Fibroblast of skin of right quadriceps (primary cell): ENCODE results near the gene GET4.

Source experiments
- DNase-seq: peaks from one replicate; pipeline ENCODE4 v3.0.0-alpha.2; 2013

Gene GET4

DNA sequence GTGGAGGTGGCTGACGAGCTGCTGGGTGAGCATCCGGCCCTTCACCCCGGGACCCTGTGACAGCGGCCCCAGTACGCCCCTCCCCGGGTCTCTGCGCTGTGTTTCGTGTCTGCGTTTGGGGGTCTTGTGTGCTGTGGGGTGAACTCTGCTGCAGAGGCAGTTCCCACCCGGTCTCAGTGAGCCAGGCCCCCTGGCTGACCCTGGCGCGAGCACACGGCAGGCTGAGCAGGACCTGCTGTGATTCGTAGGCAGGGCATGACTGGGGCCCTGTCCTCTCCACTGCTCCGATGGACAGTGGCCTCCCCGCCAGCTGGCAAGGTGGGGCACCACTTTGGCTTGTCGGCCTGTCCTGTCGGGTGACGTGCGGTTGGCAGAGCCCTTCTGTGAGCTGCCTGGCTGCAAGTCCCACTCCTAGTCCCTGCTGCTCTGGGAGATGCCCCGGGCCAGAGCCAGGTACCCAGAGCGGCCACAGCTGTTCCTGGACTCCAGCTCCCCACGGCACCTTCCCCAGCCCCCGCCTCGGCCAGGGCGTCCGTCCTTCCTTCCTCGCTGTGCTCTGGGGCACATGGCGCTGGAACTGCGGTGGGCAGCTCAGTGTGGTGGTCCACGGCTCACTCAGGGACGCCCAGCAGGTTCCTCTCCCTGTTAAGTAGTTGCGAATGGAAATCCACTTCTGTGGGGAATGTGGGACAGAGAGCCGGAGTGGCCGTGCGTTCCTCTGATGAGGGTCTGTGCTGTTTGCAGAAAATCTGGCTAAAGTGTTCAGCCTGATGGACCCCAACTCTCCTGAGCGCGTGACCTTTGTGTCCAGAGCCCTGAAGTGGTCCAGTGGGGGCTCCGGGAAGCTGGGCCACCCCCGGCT lies 10.5 kb downstream of the GET4 start:
- DNase-seq, result no peak

DNA sequence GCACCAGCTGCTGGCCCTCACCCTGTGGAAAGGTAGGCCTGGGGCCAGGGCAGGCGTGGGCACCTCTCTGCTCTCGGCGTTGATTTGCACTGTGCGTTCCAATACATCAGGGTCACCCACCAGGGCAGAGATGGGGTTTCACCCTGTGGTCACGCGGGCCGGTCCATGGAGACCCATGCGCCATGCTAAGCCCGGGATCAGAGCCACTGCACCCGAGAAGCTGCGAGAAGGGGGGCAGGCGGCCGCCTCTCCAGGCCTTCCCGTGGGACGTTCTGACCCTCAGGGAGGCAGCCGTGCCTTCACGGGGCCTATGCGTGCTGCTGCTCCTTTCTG lies 11.1 kb downstream of the GET4 start:
- no peak for DNase-seq

- no peak for DNase-seq
Measured at GRCh38 chr7:888081-889024, 12.0 kb downstream of the GET4 start.

- DNase-seq, result no peak
Measured at GRCh38 chr7:889025-889390, 12.7 kb downstream of the GET4 start.

DNA sequence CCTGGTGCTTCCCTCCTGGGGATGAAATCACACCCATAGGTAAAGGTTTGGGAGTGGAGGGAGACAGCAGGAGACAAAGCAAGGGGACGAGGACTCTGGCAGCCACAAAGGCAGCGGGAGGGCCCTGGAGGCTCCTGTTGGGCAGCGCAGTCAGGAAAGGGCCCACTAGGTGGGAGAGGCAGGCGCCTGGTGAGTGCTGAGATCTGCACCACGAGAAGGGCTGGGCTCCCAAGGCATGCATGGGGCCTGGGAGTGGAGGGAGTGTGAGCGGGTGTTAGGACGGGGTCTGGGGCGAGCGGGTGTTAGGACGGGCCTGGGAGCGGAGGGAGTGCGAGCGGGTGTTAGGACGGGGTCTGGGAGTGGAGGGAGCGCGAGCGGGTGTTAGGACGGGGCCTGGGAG lies 13.0 kb downstream of the GET4 start:
- DNase-seq, result no peak

GRCh38 chr7:890868-891267 lies 14.5 kb downstream of the GET4 start:
- no peak for DNase-seq

DNA sequence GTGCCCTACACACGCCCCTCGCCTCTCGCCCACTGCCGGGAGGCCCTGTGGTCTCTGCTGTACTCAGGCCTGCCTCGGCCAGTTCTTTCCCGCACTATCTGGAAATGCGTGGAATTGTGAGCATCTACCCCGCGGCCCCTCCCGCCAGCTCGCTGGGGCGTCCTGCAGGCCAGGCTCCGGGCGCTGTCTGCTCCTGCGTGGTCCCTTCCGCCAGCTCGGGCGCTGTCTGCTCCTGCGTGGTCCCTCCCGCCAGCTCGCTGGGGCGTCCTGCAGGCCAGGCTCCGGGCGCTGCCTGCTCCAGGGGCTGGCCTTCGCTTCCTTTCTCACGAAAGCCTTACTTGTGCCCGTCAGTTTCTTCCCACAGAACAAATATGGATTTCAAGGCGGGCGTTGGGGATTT lies 14.9 kb downstream of the GET4 start:
- DNase-seq, result no peak

DNA sequence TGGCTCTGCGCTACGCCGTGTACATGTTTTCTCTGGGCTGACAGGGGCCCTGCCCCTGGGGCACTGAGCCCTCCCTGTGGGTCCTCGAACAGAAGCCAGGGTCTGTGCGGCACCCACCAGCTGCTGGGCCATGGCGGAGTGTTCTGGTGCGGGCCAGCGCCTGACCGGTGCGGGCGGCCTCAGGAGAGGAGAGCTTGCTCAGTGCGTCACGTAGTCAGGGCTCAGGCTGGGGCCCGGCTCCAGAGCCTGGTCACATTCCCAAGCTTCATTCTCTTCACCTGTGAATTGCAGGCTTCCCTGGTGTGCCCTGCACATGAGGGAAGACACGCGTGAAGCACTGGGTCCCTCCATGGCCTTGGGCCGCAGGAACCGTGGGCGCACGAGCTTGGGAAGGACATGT lies 15.5 kb downstream of the GET4 start:
- no peak for DNase-seq

GRCh38 chr7:892648-893593 lies 16.6 kb downstream of the GET4 start:
- no peak for DNase-seq

GRCh38 chr7:893686-894085 lies 17.3 kb downstream of the GET4 start:
- DNase-seq, result no peak

GRCh38 chr7:894164-894867 lies 18.0 kb downstream of the GET4 start:
- no peak for DNase-seq

DNA sequence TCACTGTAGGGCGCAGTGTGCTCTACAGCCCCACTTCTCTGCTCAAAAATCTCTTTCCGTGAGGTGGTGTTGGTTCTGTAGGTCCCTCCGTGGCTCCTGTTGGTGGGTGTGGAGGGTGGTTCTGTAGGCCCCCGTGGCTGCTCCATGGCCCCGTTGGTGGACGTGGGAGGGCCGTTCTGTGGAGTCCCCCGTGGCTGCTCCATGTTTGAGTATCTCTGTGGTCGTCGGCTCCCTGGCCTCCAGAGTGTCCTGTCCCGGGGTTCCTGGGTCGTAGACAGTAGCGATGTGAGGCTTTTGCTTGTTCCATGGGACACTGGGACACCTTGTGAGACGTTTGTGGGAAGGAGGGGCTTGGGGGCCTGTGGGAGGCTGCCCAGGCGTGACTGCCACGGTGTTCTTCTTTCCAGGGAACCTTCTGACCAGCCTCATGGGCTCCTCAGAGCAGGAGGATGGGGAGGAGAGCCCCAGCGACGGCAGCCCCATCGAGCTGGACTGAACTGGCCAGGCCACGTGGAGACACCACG lies 18.6 kb downstream of the GET4 start:
- no peak for DNase-seq

GRCh38 chr7:895451-896052 lies 19.2 kb downstream of the GET4 start:
- DNase-seq, result no peak

- DNase-seq, result no peak
Measured at GRCh38 chr7:896346-897075, 20.2 kb downstream of the GET4 start.

DNA sequence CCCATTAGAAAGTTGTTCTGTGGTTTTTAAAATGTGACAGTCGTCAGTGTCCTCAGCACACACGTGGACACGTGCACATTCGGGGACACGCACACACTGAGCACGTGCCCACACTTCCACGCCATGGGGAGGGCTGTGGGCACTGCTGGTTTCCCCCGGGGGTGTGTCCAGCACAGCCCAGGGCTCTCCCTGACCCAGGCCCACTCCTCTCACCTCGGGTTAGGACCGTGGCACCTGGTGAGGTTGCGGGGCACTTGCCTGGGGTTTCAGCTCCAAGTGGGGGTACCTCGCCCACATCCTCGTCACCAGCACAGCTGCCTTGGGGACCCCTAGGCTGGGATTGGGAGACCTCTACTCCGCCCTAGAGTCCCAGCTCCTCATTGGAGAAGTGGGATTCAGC lies 20.7 kb downstream of the GET4 start:
- DNase-seq, result no peak

DNA sequence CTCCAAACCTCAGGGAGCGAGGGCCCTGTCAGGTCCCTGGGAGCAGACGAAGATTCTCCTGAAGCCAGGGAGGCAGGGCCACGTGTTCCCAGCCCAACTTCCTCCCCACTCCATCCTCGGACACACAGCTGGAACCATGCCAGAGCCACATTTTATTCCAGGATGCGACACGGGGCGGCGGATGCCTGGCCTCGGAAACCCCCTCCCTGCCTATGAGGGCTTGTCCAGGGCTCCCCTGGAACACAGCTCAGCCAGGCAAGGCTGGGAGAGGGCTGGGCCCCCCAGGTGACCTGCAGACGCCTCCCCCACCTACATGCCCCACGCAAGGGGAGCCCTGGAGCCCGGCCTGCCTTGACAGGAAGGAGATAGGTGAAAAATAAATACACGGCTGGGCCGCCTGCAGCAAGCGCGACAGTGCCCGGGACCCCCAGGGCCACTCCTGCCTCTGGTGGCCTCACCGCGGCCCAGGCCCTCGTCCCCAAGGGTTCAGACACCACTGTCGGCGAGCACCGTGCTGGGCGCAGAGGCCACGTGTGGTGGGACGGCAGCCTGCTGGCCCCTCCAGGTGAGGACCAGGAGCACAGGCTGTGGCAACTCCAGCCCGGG lies 21.5 kb downstream of the GET4 start:
- no peak for DNase-seq

DNA sequence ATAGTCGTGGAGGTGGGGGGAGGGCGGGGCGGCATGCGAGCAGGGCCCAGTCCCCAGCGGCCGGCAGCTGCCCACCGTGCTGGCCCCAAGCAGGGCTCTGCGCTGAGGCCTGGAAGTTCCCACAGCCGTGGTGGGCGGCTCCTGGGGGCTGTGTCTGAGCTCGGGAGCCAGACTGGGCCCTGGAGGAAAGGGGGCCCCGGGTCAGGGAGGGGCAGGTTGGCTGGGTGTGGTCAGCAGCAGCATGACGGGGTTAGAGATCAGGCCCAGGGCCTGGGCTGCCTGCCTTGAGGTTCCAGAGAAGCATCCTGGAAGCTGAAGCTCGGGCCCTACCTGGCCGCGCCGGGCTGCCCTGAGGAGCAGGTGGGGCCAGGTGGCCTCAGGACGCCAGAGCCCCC lies 22.1 kb downstream of the GET4 start:
- no peak for DNase-seq

DNA sequence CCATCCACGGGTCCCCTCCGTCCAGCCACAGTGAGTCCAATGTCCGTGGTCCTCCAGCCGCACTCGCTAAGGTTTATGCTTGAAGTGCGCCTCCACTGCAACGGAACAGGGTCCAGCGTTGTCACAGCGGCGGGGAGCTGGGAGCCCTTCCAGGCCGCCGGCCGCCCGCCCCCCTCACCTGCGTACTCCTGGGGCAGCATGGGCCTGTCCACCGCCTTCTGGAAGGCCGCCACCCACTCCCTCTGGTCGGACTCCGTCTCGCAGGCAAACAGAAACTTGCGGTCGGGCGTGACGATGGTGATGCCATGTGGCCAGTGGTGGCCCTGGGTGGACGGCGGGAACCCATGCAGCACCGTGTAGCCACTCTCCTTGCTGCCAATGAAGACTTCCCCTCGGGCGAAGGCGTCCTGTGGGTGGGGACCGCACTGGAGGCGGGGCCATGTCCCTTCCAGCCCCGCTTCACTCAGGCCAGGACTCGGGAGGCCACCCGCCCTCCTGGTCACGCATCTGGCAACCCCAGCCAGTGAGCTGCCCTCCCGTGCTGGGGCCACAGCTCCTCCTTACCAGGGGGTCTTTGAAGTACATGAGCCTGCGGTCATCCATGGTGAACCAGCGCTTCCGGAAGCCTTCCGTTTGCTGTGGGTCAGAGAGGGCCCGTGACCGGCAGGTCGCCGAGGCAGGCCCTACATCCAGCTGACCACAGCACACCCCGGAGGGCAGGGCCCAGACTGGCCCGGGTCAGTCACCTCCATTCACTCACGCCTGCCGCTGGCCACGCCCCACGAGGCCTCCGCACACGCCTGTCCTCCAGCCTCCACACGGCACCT lies 22.7 kb downstream of the GET4 start:
- no peak for DNase-seq

GRCh38 chr7:899806-900205 lies 23.5 kb downstream of the GET4 start:
- no peak for DNase-seq
